ENCODE data around the gene OFD1.

DNA sequence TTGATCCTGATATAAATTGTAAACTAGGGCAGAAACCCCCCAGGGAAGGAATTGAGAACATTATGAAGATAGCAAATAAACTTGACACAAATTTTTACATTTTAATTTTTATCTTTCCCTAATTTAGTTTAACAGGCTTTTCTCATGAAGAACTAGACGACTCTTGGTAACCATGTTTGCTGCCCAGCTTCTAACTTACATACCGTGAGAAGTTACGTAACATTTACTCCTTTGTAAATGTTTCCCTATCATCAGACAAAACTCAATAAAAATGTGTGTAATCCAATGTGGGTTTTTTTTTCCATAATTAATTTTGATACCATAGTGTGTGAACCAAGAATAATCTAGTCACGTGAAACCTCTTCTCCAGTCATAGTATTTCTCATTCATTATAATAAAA is 34.4 kb downstream of the OFD1 start:
- TF ChIP-seq, protein P1, sequence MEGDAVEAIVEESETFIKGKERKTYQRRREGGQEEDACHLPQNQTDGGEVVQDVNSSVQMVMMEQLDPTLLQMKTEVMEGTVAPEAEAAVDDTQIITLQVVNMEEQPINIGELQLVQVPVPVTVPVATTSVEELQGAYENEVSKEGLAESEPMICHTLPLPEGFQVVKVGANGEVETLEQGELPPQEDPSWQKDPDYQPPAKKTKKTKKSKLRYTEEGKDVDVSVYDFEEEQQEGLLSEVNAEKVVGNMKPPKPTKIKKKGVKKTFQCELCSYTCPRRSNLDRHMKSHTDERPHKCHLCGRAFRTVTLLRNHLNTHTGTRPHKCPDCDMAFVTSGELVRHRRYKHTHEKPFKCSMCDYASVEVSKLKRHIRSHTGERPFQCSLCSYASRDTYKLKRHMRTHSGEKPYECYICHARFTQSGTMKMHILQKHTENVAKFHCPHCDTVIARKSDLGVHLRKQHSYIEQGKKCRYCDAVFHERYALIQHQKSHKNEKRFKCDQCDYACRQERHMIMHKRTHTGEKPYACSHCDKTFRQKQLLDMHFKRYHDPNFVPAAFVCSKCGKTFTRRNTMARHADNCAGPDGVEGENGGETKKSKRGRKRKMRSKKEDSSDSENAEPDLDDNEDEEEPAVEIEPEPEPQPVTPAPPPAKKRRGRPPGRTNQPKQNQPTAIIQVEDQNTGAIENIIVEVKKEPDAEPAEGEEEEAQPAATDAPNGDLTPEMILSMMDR (IDR thresholded peaks at IDR 0.05) = no peak
- TF ChIP-seq POLR2A (IDR thresholded peaks at IDR 0.05) = no peak

Measured in body of pancreas (tissue), 4 donors.